OCI-LY7 (cell line): ENCODE data around the gene ZNF221. TPM values are rescaled to one million over a fixed set of nuclear protein-coding genes. Genes with fewer than 3 reads are reported as not detected.
A peak's percentile ranks its signal among the peaks of the same experiment; 100 is the strongest.

Source experiments
- BruUV-seq: library from RNA; stranded (reverse); fragments of 400-500 nt; replicated peaks from 2 replicates; lab custom pipeline; 2021; lab: Mats Ljungman, UMichigan
- CTCF ChIA-PET: fragments of 300-600 bp; sonication (Branson Sonifier 250); formaldehyde crosslinking; loops from one replicate; lab custom pipeline; 2022; ENCODE audit warnings: antibody characterized with exemption; ENCODE audit not compliant: unreplicated experiment; lab: Charles Lee
- POLR2A ChIA-PET: fragments of 300-600 bp; sonication (Branson Sonifier 250); formaldehyde crosslinking; loops from one replicate; lab custom pipeline; 2022; ENCODE audit warnings: antibody characterized with exemption; lab: Charles Lee
- DNase-seq: peaks from one replicate; pipeline ENCODE4 v3.0.0-alpha.2; 2015; ENCODE audit warnings: low spot score
- H2AFZ ChIP-seq: fragments of 200-600 bp; sonication (generic), shearing (Covaris generic); 2 replicates; pipeline ENCODE4 v1.6.1; 2014; ENCODE audit warnings: mild to moderate bottlenecking, antibody characterized with exemption, low read length, moderate library complexity
- H3K27ac ChIP-seq: fragments of 200-600 bp; sonication (generic); 2 replicates; pipeline ENCODE4 v1.5.1; 2014; ENCODE audit warnings: mixed run types, low read depth, mild to moderate bottlenecking, moderate library complexity, low read length, inconsistent platforms; ENCODE audit not compliant: poor library complexity, severe bottlenecking
- H3K36me3 ChIP-seq: fragments of 200-600 bp; sonication (generic); 2 replicates; pipeline ENCODE4 v1.6.1; 2014; ENCODE audit warnings: mild to moderate bottlenecking, antibody characterized with exemption, low read length, moderate library complexity, mixed read lengths; ENCODE audit not compliant: insufficient read depth
- H3K4me1 ChIP-seq: fragments of 200-600 bp; sonication (generic); 2 replicates; pipeline ENCODE4 v1.5.1; 2014; ENCODE audit warnings: mild to moderate bottlenecking, low read length; ENCODE audit not compliant: insufficient read depth, poor library complexity, severe bottlenecking
- H3K4me2 ChIP-seq: fragments of 200-600 bp; sonication (generic); 2 replicates; pipeline ENCODE4 v1.6.1; 2014; ENCODE audit warnings: mild to moderate bottlenecking, low read length
- H3K4me3 ChIP-seq: fragments of 200-600 bp; sonication (generic); 2 replicates; pipeline ENCODE4 v1.5.1; 2014; ENCODE audit warnings: mild to moderate bottlenecking, low read depth, low read length; ENCODE audit not compliant: poor library complexity, severe bottlenecking
- H3K79me2 ChIP-seq: fragments of 200-600 bp; sonication (generic); 2 replicates; pipeline ENCODE4 v1.6.1; 2016; ENCODE audit warnings: low read depth, mild to moderate bottlenecking, low read length, moderate library complexity, mixed read lengths; ENCODE audit not compliant: insufficient read depth
- H3K9me2 ChIP-seq: fragments of 200-600 bp; sonication (generic); 2 replicates; pipeline ENCODE4 v1.6.1; 2016; ENCODE audit warnings: mild to moderate bottlenecking, low read length, mixed read lengths; ENCODE audit not compliant: insufficient read depth
- H3K9me3 ChIP-seq: fragments of 200-600 bp; sonication (generic); 2 replicates; pipeline ENCODE4 v1.6.1; 2014; ENCODE audit warnings: mild to moderate bottlenecking, mixed run types, low read length, mixed read lengths
- H4K20me1 ChIP-seq: fragments of 200-600 bp; sonication (generic); 2 replicates; pipeline ENCODE4 v1.6.1; 2014; ENCODE audit warnings: mild to moderate bottlenecking, antibody characterized with exemption, low read length, moderate library complexity, mixed read lengths; ENCODE audit not compliant: insufficient read depth
- EZH2phosphoT487 ChIP-seq: fragments of 200-600 bp; sonication (generic); IDR thresholded peaks from 2 replicates; pipeline ENCODE4 v1.6.1; 2018; ENCODE audit warnings: low read depth, borderline replicate concordance, mild to moderate bottlenecking, mixed run types, antibody characterized with exemption, low read length, moderate library complexity, mixed read lengths
- intact Hi-C: fragments of 100-400 bp; cut with micrococcal nuclease; formaldehyde crosslinking; loops from one replicate; pipeline ENCODE4 v1.10.0; 2022; ENCODE audit not compliant: unreplicated experiment
- total RNA-seq, 2 experiments: library from RNA; depleted of rRNA in 1 of 2; stranded (reverse); fragments of >200 nt in 1 of 2; shearing (Covaris generic) in 1 of 2; gene quantifications; 2 replicates each; pipeline ENCODE4 v1.2.3, GENCODE V29; 2014 to 2022
- TF ChIP-seq, protein P1 (sequence below): fragments of 200-600 bp; sonication (generic); conservative IDR thresholded peaks from 2 replicates; pipeline ENCODE4 v1.5.1; 2014; ENCODE audit warnings: mild to moderate bottlenecking, antibody characterized with exemption, low read length, moderate library complexity, mixed read lengths

The ZNF221 gene
- total RNA-seq, 2 experiments from 2014 or later: 0.28 TPM; not detected in 1

DNA sequence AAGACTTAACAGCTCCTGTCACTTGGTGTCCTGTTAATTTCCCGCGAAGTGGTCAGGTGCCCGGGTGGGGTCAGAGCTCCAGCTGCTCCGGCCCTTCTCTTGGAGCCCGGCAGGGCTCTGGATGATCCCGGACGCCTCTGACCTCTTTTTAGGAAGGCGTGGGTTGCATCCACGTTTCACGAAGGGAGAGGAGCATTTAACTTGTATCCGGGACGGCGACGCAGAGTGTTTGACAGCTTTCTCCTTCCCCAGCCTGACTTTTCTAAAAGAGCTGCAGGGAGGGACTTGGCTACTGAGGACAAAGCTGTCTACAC lies 33.6 kb downstream of the ZNF221 start:
- no TSS peak for BruUV-seq
- no peaks in the 10 kb centered on the region for H3K36me3 ChIP-seq
- ChIA-PET POLR2A (no interaction called here), CTCF (no interaction called here)
- H3K9me2 ChIP-seq: no peaks in the 10 kb centered on the region
- no peak overlapping the region for H2AFZ ChIP-seq
- no peaks in the 10 kb centered on the region for H3K4me1 ChIP-seq
- DNase-seq: no peak
- H3K79me2 ChIP-seq: no peaks in the 10 kb centered on the region
- no peaks in the 10 kb centered on the region for H3K9me3 ChIP-seq
- H3K27ac ChIP-seq: no peak overlapping the region
- intact Hi-C loops: no loop called here
- TF ChIP-seq, protein P1, sequence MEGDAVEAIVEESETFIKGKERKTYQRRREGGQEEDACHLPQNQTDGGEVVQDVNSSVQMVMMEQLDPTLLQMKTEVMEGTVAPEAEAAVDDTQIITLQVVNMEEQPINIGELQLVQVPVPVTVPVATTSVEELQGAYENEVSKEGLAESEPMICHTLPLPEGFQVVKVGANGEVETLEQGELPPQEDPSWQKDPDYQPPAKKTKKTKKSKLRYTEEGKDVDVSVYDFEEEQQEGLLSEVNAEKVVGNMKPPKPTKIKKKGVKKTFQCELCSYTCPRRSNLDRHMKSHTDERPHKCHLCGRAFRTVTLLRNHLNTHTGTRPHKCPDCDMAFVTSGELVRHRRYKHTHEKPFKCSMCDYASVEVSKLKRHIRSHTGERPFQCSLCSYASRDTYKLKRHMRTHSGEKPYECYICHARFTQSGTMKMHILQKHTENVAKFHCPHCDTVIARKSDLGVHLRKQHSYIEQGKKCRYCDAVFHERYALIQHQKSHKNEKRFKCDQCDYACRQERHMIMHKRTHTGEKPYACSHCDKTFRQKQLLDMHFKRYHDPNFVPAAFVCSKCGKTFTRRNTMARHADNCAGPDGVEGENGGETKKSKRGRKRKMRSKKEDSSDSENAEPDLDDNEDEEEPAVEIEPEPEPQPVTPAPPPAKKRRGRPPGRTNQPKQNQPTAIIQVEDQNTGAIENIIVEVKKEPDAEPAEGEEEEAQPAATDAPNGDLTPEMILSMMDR: no peak
- TF ChIP-seq EZH2phosphoT487: no peak
- H3K4me2 ChIP-seq: no peak overlapping the region
- no peak overlapping the region for H3K4me3 ChIP-seq
- H4K20me1 ChIP-seq: no peaks in the 10 kb centered on the region

DNA sequence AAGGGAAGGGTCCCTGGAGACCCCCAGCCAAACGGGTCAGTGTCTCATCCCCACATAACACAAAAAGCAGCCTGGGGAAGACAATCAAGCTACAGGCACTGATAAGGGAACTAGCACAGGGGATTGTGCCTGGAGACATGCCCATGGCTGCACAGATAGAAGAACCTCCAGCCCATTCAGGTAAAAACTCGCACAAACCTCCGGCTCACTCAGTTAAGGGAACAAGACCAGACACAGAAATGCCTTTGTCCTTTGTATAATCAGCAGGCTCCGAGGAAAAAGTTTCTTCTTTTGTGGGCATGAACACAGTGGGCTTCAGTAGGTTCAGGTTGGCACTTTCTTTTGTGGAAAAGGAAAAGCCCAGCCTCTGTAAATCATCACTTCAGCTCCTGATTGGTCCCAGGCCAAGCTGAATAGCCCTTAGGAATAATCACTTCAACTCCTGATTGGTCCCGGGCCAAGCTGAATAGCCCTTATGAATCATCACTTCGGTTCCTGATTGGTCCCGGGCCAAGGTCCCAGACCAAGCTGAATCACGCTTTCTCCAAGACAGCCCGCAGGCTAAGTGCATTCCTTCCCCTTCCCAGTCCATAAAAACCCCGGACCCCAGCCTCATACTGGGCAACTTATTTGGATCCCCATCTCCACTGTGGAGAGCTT lies 46.7 kb downstream of the ZNF221 start:
- no peak overlapping the region for H3K27ac ChIP-seq
- no peak overlapping the region for H3K4me3 ChIP-seq
- POLR2A ChIA-PET: no interaction called here
- intact Hi-C loops: no loop called here
- CTCF ChIA-PET: no interaction called here
- no peaks in the 10 kb centered on the region for H3K9me3 ChIP-seq
- H3K79me2 ChIP-seq: no peaks in the 10 kb centered on the region
- no peak overlapping the region for H2AFZ ChIP-seq
- no peaks in the 10 kb centered on the region for H4K20me1 ChIP-seq
- no peak for DNase-seq
- H3K9me2 ChIP-seq: no peaks in the 10 kb centered on the region
- H3K4me1 ChIP-seq: no peaks in the 10 kb centered on the region
- TF ChIP-seq, protein P1: no peak
- TF ChIP-seq EZH2phosphoT487: no peak
- BruUV-seq: no TSS peak
- H3K36me3 ChIP-seq: no peaks in the 10 kb centered on the region
- H3K4me2 ChIP-seq: no peak overlapping the region

DNA sequence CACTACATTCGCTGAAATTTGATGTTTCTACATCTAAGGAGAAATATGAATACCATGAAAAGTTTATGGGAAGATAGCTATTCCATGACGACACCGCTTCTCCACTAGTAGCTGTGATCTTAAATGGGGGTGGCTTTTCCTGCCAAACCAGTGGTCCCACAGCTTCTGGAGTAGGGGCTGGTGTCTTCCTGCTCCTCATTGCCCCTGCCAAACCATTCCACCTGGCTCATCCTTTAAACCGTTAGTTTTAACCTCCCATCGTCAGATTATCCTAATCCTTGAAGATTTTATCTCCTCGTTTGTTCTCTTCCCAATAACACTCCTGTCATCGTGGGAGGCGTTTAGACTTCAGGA lies 51.2 kb downstream of the ZNF221 start:
- Histone ChIP-seq H4K20me1 (no peaks in the 10 kb centered on the region), H3K9me2 (no peaks in the 10 kb centered on the region), H3K4me3 (peak overlapping the region; percentile 83), H2AFZ (peak overlapping the region; percentile 87), H3K79me2 (no peaks in the 10 kb centered on the region), H3K9me3 (no peaks in the 10 kb centered on the region), H3K27ac (no peak overlapping the region), H3K36me3 (peaks cover under 1% of the 10 kb centered on the region; the same call in 1 of the 2 replicates), H3K4me1 (peaks cover 4% of the 10 kb centered on the region), H3K4me2 (peak overlapping the region; percentile 64)
- no peak for DNase-seq
- CTCF ChIA-PET: no interaction called here
- no peak for TF ChIP-seq EZH2phosphoT487
- TF ChIP-seq, protein P1: no peak
- BruUV-seq: TSS peak; percentile 84
- intact Hi-C loops: loop anchor here (2.0 to 10.0 kb wide), 2 partner anchors 93 to 111 kb away; partner anchors contain the start of genes ZNF224 and ZNF225
- POLR2A ChIA-PET: interaction anchor here (0.5 kb wide), 1 partner anchor 40 kb away, joined by 3 read pairs; no protein-coding TSS in a partner anchor
